HEK293 (cell line): Measurements from ENCODE around the gene PLK3.
"Not testable (repeated sequence)": the region's sequence is repeated elsewhere in the genome, so short reads cannot be mapped to it uniquely, and the experiment has no call there.

Source experiments
- CTCF ChIA-PET: fragments of 350-600 bp; formaldehyde crosslinking; extraction: SDS; loops from one replicate; lab custom pipeline; 2021; ENCODE audit warnings: antibody characterized with exemption; lab: Yijun Ruan, JAX
- POLR2A ChIA-PET: fragments of 300-600 bp; formaldehyde crosslinking; extraction: SDS; loops from one replicate; lab custom pipeline; 2020; ENCODE audit warnings: antibody characterized with exemption, inconsistent platforms; lab: Yijun Ruan, JAX
- H3K27ac ChIP-seq: fragments of 200-500 bp; sonication (Bioruptor generic); 2 replicates; pipeline ENCODE4 v1.5.1; 2014; ENCODE audit warnings: low read depth, low read length, control low read depth, inconsistent platforms; ENCODE audit errors: extremely low read depth
- H3K36me3 ChIP-seq, 2 experiments: fragments of 200-500 bp in 1 of 2; sonication (Bioruptor generic) in 1 of 2; 1 replicate in 1 of 2; 2 replicates in 1 of 2; pipeline ENCODE4 v1.5.1; 2014 to 2017; ENCODE audit warnings: inconsistent platforms in 2 of 2, low read length in 2 of 2; ENCODE audit not compliant: control insufficient read depth in 2 of 2, insufficient read depth in 1 of 2
- H3K4me1 ChIP-seq: fragments of 200-500 bp; sonication (Bioruptor generic); 2 replicates; pipeline ENCODE4 v1.5.1; 2014; ENCODE audit warnings: mild to moderate bottlenecking, low read length, inconsistent platforms; ENCODE audit not compliant: control insufficient read depth, insufficient read depth
- H3K4me3 ChIP-seq: 2 replicates; pipeline ENCODE4 v1.5.1; 2011; ENCODE audit warnings: low read depth, mild to moderate bottlenecking, control low read depth, low read length, moderate library complexity
- H3K9me3 ChIP-seq: fragments of 200-500 bp; sonication (Bioruptor generic); 2 replicates; pipeline ENCODE4 v1.5.1; 2014; ENCODE audit warnings: low read depth, low read length, inconsistent platforms; ENCODE audit not compliant: control insufficient read depth, insufficient read depth
- SALL2 ChIP-seq: fragments of 450-650 bp; formaldehyde crosslinking; IDR thresholded peaks from 2 replicates; pipeline ENCODE4 v1.5.0; 2017; ENCODE audit warnings: missing biosample characterization, mild to moderate bottlenecking, missing genetic modification characterization, borderline replicate concordance
- SP2 ChIP-seq: fragments of 450-650 bp; formaldehyde crosslinking; IDR thresholded peaks from 2 replicates; pipeline ENCODE4 v1.5.1; 2016; ENCODE audit warnings: missing biosample characterization, missing genetic modification characterization
- TCF7L2 ChIP-seq: IDR thresholded peaks from 2 replicates; pipeline ENCODE4 v1.6.1; 2011; ENCODE audit warnings: low read depth, mild to moderate bottlenecking, inconsistent platforms, low read length, moderate library complexity, borderline replicate concordance
- TRIM28 ChIP-seq: IDR thresholded peaks from 2 replicates; pipeline ENCODE4 v1.6.1; 2011; ENCODE audit warnings: low read length, control low read depth, borderline replicate concordance
- ZEB2 ChIP-seq: fragments of 450-650 bp; formaldehyde crosslinking; IDR thresholded peaks from 2 replicates; pipeline ENCODE4 v1.5.1; 2016; ENCODE audit warnings: missing biosample characterization, missing genetic modification characterization
- ZFP69B ChIP-seq: fragments of 450-650 bp; formaldehyde crosslinking; IDR thresholded peaks from 2 replicates; pipeline ENCODE4 v1.5.1; 2016; ENCODE audit warnings: missing biosample characterization, missing genetic modification characterization
- ZNF138 ChIP-seq: fragments of 450-650 bp; formaldehyde crosslinking; IDR thresholded peaks from 2 replicates; pipeline ENCODE4 v1.5.1; 2016; ENCODE audit warnings: missing biosample characterization, missing genetic modification characterization, borderline replicate concordance
- ZNF596 ChIP-seq: fragments of 450-650 bp; IDR thresholded peaks from 2 replicates; pipeline ENCODE4 v1.5.0; 2018; ENCODE audit warnings: missing biosample characterization, mild to moderate bottlenecking, missing genetic modification characterization, moderate library complexity
- ZSCAN23 ChIP-seq: fragments of 450-650 bp; formaldehyde crosslinking; IDR thresholded peaks from 2 replicates; pipeline ENCODE4 v1.5.1; 2016; ENCODE audit warnings: missing biosample characterization, missing genetic modification characterization
- TF ChIP-seq, protein P1 (sequence below): fragments of 450-650 bp; formaldehyde crosslinking; IDR thresholded peaks from 2 replicates; pipeline ENCODE4 v1.5.1; 2016; ENCODE audit warnings: missing biosample characterization, missing genetic modification characterization
- TF ChIP-seq, protein P2 (sequence below): fragments of 450-650 bp; formaldehyde crosslinking; IDR thresholded peaks from 2 replicates; pipeline ENCODE4 v1.5.1; 2017; ENCODE audit warnings: missing biosample characterization, missing genetic modification characterization
- TF ChIP-seq, protein P3 (sequence below): fragments of 450-650 bp; formaldehyde crosslinking; IDR thresholded peaks from 2 replicates; pipeline ENCODE4 v1.5.1; 2017; ENCODE audit warnings: missing biosample characterization, missing genetic modification characterization

PLK3 gene

DNA sequence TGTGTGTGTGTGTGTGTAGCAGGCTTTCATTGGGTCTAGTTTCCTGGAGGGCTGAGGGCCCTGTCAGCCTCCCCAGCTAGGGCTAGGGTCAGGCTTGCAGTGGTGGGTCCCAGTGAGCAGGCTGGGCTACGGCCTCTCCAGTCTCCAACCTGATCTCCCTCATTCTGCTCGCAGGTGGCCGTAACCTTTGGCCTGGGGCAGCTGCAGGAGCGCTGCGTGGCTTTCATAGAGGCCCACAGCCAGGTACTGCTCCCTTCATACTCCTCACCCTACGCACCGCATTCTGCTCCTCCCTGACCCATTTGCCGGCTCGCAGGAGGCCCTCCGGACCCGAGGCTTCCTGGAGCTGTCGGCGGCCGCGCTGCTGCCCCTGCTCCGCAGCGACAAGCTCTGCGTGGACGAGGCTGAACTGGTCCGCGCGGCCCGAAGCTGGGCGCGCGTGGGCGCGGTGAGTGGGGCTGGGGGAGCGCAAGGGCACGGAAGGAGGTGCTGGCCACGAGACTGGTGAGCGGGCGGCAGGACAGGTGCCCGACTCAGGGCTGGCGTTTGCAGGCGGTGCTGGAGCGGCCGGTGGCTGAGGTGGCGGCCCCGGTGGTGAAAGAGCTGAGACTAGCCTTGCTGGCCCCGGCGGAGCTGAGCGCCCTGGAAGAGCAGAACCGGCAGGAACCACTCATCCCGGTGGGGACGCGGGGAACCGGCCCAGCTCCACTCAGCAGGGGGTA is 12.8 kb downstream of the PLK3 start:
- no peak overlapping the region for H3K27ac ChIP-seq
- H3K4me1 ChIP-seq, result peaks cover 13% of the 10 kb centered on the region
- peaks cover 0 to 30% of the 10 kb centered on the region in 2 experiments; a peak in 1 of 3 replicates for H3K36me3 ChIP-seq
- no peak for TF ChIP-seq TRIM28
- no peak for TF ChIP-seq SP2
- TF ChIP-seq, protein P1, sequence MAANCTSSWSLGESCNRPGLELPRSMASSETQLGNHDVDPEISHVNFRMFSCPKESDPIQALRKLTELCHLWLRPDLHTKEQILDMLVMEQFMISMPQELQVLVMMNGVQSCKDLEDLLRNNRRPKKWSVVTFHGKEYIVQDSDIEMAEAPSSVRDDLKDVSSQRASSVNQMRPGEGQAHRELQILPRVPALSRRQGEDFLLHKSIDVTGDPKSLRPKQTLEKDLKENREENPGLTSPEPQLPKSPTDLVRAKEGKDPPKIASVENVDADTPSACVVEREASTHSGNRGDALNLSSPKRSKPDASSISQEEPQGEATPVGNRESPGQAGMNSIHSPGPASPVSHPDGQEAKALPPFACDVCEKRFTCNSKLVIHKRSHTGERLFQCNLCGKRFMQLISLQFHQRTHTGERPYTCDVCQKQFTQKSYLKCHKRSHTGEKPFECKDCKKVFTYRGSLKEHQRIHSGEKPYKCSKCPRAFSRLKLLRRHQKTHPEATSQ (tag by site-specific recombination), result no peak
- 0 out of 2 replicates have a peak, but pooled peaks have one; percentile 9 for TF ChIP-seq ZFP69B (tag by site-specific recombination)
- TF ChIP-seq, all 188 proteins: peak for 1
- ChIA-PET CTCF (interaction anchor here (0.7 kb wide), 1 partner anchor 193 kb away, joined by 4 read pairs; no protein-coding TSS in a partner anchor), POLR2A (interaction anchor here (0.6 to 1.4 kb wide), 5 partner anchors 10 to 1486 kb away, joined by 3 to 11 read pairs (median 5); partner anchors contain the start of genes PLK3 and RPS8)
- Histone ChIP-seq H3K4me3 (no peak overlapping the region), H3K9me3 (no peaks in the 10 kb centered on the region)

DNA sequence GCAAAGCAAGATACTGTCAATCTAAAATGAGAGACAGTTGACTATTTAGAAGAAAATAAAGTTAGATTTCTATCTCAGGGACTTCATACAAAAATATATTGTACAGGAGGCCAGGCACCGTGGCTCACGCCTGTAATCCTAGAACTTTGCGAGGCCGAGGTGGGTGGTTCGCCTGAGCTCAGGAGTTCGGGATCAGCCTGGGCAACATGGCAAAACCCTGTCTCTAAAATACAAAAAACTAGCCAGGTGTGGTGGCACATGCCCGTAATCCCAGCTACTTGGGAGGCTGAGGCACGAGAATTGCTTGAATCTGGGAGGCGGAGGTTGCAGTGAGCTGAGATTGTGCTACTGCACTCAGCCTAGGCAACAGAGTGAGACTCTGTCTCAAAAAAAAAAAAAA is 15.7 kb downstream of the PLK3 start:
- CTCF ChIA-PET, result interaction anchor here (0.7 to 0.8 kb wide), 2 partner anchors 16 to 362 kb away, joined by 3 read pairs; partner anchors contain the start of gene PLK3
- H3K4me1 ChIP-seq, H3K27ac ChIP-seq, H3K9me3 ChIP-seq, H3K4me3 ChIP-seq, POLR2A ChIA-PET: not testable (repeated sequence)
- peaks cover 0 to 22% of the 10 kb centered on the region in 2 experiments; a peak in 1 of 3 replicates for H3K36me3 ChIP-seq

DNA sequence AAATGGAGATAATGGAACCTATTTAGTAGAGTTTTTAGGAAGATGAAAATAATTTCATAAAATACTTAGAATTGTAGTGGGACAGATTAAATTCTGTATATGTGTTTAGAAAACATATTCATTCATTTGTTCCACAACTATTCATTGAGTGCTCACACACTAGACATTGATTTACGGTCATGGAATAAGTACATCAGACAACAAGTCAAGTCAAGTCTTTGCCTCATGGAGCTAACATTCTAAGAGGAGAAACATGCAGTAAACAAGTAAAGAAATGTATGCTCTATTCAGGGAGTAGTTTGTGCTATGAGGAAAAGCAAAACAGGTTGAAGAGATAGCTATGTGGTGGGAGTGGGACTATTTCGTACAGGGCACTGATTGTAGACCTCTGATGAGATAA is 17.1 kb downstream of the PLK3 start:
- H3K4me1 ChIP-seq, result no peaks in the 10 kb centered on the region
- no peak overlapping the region for H3K27ac ChIP-seq
- H3K36me3 ChIP-seq, result peaks cover 0 to 22% of the 10 kb centered on the region in 2 experiments; a peak in 1 of 3 replicates
- H3K4me3 ChIP-seq, result no peak overlapping the region
- no peak for TF ChIP-seq TCF7L2
- no peak for TF ChIP-seq SALL2 (tag by site-specific recombination)
- TF ChIP-seq, protein P2, sequence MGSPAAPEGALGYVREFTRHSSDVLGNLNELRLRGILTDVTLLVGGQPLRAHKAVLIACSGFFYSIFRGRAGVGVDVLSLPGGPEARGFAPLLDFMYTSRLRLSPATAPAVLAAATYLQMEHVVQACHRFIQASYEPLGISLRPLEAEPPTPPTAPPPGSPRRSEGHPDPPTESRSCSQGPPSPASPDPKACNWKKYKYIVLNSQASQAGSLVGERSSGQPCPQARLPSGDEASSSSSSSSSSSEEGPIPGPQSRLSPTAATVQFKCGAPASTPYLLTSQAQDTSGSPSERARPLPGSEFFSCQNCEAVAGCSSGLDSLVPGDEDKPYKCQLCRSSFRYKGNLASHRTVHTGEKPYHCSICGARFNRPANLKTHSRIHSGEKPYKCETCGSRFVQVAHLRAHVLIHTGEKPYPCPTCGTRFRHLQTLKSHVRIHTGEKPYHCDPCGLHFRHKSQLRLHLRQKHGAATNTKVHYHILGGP (tag by site-specific recombination), result no peak
- TF ChIP-seq ZEB2 (tag by site-specific recombination), result no peak
- no peak for TF ChIP-seq ZNF138
- TF ChIP-seq, protein P3, sequence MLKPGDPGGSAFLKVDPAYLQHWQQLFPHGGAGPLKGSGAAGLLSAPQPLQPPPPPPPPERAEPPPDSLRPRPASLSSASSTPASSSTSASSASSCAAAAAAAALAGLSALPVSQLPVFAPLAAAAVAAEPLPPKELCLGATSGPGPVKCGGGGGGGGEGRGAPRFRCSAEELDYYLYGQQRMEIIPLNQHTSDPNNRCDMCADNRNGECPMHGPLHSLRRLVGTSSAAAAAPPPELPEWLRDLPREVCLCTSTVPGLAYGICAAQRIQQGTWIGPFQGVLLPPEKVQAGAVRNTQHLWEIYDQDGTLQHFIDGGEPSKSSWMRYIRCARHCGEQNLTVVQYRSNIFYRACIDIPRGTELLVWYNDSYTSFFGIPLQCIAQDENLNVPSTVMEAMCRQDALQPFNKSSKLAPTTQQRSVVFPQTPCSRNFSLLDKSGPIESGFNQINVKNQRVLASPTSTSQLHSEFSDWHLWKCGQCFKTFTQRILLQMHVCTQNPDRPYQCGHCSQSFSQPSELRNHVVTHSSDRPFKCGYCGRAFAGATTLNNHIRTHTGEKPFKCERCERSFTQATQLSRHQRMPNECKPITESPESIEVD, result no peak
- TF ChIP-seq ZSCAN23 (tag by site-specific recombination), result no peak
- no peak for TF ChIP-seq ZNF596
- TF ChIP-seq, all 188 proteins: peak for 0
- ChIA-PET CTCF (interaction anchor here (0.5 to 3.2 kb wide), 4 partner anchors 8 to 74 kb away, joined by 3 to 28 read pairs (median 7); partner anchors contain the start of genes BTBD19 and PLK3), POLR2A (interaction anchor here (0.6 to 6.1 kb wide), 6 partner anchors 9 to 176 kb away, joined by 3 to 84 read pairs (median 18); partner anchors contain the start of genes BTBD19, DYNLT4, PLK3 and RPS8)
- no peaks in the 10 kb centered on the region for H3K9me3 ChIP-seq
